ENCODE data around the gene STXBP1. TPM values are rescaled to one million over a fixed set of nuclear protein-coding genes. Genes with fewer than 3 reads are reported as not detected.
A peak's percentile ranks its signal among the peaks of the same experiment; 100 is the strongest.

STXBP1 gene
- total and polyA plus RNA-seq, 2 of the 13 experiments (the other 11 are each of a cell fraction or from before 2014, with no cell fraction given), result 2.9 TPM

DNA sequence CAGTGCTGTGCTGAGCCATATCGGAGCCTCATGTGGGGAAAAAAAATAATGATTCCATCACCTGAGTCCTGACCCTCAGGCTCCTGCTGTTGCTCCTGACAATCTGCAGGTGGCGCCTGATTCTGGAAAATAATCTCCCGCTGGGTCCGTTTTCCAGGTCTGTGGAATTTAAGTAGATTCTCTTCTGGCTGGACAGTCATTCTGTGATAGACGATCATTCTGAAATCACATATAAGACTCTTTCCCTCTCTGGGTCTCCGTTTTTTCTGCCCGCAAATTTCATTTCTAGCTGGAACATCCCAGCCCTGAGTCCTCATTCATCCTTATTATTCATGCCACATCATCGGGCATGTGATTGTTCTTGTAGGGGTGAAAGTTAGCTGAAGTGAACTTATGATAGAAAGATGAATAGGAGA lies 22.1 kb upstream of the STXBP1 start (continued):
- TF ChIP-seq, protein P1, sequence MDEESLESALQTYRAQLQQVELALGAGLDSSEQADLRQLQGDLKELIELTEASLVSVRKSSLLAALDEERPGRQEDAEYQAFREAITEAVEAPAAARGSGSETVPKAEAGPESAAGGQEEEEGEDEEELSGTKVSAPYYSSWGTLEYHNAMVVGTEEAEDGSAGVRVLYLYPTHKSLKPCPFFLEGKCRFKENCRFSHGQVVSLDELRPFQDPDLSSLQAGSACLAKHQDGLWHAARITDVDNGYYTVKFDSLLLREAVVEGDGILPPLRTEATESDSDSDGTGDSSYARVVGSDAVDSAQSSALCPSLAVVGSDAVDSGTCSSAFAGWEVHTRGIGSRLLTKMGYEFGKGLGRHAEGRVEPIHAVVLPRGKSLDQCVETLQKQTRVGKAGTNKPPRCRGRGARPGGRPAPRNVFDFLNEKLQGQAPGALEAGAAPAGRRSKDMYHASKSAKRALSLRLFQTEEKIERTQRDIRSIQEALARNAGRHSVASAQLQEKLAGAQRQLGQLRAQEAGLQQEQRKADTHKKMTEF (CRISPR knock-in tag; IDR thresholded peaks at IDR 0.05), result 0 out of 2 replicates have a peak, but pooled peaks have one; percentile 32
- no peak for TF ChIP-seq ZIK1 (CRISPR knock-in tag; IDR thresholded peaks at IDR 0.05; ENCODE audit: borderline replicate concordance, low read depth)
- TF ChIP-seq, protein P2, sequence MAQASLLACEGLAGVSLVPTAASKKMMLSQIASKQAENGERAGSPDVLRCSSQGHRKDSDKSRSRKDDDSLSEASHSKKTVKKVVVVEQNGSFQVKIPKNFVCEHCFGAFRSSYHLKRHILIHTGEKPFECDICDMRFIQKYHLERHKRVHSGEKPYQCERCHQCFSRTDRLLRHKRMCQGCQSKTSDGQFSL (CRISPR knock-in tag; IDR thresholded peaks at IDR 0.05), result no peak
- 0 out of 2 replicates have a peak, but pooled peaks have one; percentile 18 for TF ChIP-seq DRAP1 (CRISPR knock-in tag; IDR thresholded peaks at IDR 0.05)
- no peak for TF ChIP-seq ZNF383 (CRISPR knock-in tag; IDR thresholded peaks at IDR 0.05; ENCODE audit: borderline replicate concordance)
- peak; percentile 38; the same call in 1 of the 2 replicates for TF ChIP-seq MXD4 (CRISPR knock-in tag; IDR thresholded peaks at IDR 0.05)
- 0 out of 2 replicates have a peak, but pooled peaks have one; percentile 67 for TF ChIP-seq SP140L (CRISPR knock-in tag; IDR thresholded peaks at IDR 0.05; ENCODE audit: borderline replicate concordance)
- peak; percentile 36; the same call in 1 of the 2 replicates for TF ChIP-seq SAP130 (CRISPR knock-in tag; IDR thresholded peaks at IDR 0.05; ENCODE audit: low read depth)
- TF ChIP-seq MIER2 (CRISPR knock-in tag; IDR thresholded peaks at IDR 0.05), result 0 out of 2 replicates have a peak, but pooled peaks have one; percentile 16
- TF ChIP-seq IRF2 (CRISPR knock-in tag; IDR thresholded peaks at IDR 0.05), result peak; percentile 29; the same call in 1 of the 2 replicates
- 0 out of 2 replicates have a peak, but pooled peaks have one; percentile 21 for TF ChIP-seq GATAD2A (CRISPR knock-in tag; IDR thresholded peaks at IDR 0.05)
- TF ChIP-seq, protein P3, sequence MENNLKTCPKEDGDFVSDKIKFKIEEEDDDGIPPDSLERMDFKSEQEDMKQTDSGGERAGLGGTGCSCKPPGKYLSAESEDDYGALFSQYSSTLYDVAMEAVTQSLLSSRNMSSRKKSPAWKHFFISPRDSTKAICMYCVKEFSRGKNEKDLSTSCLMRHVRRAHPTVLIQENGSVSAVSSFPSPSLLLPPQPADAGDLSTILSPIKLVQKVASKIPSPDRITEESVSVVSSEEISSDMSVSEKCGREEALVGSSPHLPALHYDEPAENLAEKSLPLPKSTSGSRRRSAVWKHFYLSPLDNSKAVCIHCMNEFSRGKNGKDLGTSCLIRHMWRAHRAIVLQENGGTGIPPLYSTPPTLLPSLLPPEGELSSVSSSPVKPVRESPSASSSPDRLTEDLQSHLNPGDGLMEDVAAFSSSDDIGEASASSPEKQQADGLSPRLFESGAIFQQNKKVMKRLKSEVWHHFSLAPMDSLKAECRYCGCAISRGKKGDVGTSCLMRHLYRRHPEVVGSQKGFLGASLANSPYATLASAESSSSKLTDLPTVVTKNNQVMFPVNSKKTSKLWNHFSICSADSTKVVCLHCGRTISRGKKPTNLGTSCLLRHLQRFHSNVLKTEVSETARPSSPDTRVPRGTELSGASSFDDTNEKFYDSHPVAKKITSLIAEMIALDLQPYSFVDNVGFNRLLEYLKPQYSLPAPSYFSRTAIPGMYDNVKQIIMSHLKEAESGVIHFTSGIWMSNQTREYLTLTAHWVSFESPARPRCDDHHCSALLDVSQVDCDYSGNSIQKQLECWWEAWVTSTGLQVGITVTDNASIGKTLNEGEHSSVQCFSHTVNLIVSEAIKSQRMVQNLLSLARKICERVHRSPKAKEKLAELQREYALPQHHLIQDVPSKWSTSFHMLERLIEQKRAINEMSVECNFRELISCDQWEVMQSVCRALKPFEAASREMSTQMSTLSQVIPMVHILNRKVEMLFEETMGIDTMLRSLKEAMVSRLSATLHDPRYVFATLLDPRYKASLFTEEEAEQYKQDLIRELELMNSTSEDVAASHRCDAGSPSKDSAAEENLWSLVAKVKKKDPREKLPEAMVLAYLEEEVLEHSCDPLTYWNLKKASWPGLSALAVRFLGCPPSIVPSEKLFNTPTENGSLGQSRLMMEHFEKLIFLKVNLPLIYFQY (CRISPR knock-in tag; IDR thresholded peaks at IDR 0.05; ENCODE audit: borderline replicate concordance), result no peak
- 0 out of 2 replicates have a peak, but pooled peaks have one; percentile 4 for TF ChIP-seq CEBPG (CRISPR knock-in tag; IDR thresholded peaks at IDR 0.05)
- TF ChIP-seq, protein P4, sequence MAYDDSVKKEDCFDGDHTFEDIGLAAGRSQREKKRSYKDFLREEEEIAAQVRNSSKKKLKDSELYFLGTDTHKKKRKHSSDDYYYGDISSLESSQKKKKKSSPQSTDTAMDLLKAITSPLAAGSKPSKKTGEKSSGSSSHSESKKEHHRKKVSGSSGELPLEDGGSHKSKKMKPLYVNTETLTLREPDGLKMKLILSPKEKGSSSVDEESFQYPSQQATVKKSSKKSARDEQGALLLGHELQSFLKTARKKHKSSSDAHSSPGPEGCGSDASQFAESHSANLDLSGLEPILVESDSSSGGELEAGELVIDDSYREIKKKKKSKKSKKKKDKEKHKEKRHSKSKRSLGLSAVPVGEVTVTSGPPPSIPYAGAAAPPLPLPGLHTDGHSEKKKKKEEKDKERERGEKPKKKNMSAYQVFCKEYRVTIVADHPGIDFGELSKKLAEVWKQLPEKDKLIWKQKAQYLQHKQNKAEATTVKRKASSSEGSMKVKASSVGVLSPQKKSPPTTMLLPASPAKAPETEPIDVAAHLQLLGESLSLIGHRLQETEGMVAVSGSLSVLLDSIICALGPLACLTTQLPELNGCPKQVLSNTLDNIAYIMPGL (CRISPR knock-in tag; IDR thresholded peaks at IDR 0.05; ENCODE audit: borderline replicate concordance in 1 of 2, low read depth in 1 of 2), result peak in 1 of 2 experiments; percentile 51; a peak in 1 of 4 replicates
- no peak for TF ChIP-seq NKX3-1 (CRISPR knock-in tag; IDR thresholded peaks at IDR 0.05)
- TF ChIP-seq RXRB (CRISPR knock-in tag; IDR thresholded peaks at IDR 0.05; ENCODE audit: borderline replicate concordance), result peak; percentile 41; the same call in 1 of the 2 replicates
- peak; percentile 31; the same call in 1 of the 2 replicates for TF ChIP-seq GATAD1 (CRISPR knock-in tag; IDR thresholded peaks at IDR 0.05)

Data from HepG2 (cell line).